SK-N-SH treated with all-trans-retinoic acid at 6 μM for 48 hours (cell line): Measurements from ENCODE around the gene SLC16A12.

ENCODE experiments used
- ATAC-seq: fragments of 200-7000 bp; cut with Tn5 transposase; 3 replicates; pipeline ENCODE4 v1.9.1; 2020; ENCODE audit warnings: mild to moderate bottlenecking, moderate library complexity
- ARNTL ChIP-seq: fragments of 450-650 bp; formaldehyde crosslinking; IDR thresholded peaks from 2 replicates; pipeline ENCODE4 v1.5.0; 2020; ENCODE audit warnings: low read depth, mild to moderate bottlenecking, moderate library complexity, borderline replicate concordance
- BACH2 ChIP-seq: fragments of 250-450 bp; sonication (Bioruptor Pico); IDR thresholded peaks from 2 replicates; pipeline ENCODE4 v1.9.0; 2021; ENCODE audit warnings: mild to moderate bottlenecking, borderline replicate concordance
- CSDC2 ChIP-seq: fragments of 250-450 bp; sonication (Bioruptor Pico); IDR thresholded peaks from 2 replicates; pipeline ENCODE4 v1.5.0; 2020; ENCODE audit warnings: mild to moderate bottlenecking, moderate library complexity
- ESRRG ChIP-seq: fragments of 250-450 bp; sonication (Bioruptor Pico); IDR thresholded peaks from 2 replicates; pipeline ENCODE4 v1.6.1; 2021; ENCODE audit warnings: mild to moderate bottlenecking
- GLIS3 ChIP-seq: fragments of 250-450 bp; sonication (Bioruptor Pico); IDR thresholded peaks from 2 replicates; pipeline ENCODE4 v1.5.0; 2020; ENCODE audit warnings: mild to moderate bottlenecking, moderate library complexity
- ISL1 ChIP-seq: fragments of 250-450 bp; sonication (Bioruptor Pico); IDR thresholded peaks from 2 replicates; pipeline ENCODE4 v2.1.2; 2022; ENCODE audit warnings: mild to moderate bottlenecking, moderate library complexity
- PPARA ChIP-seq: fragments of 250-450 bp; sonication (Bioruptor Pico); IDR thresholded peaks from 2 replicates; pipeline ENCODE4 v1.5.0; 2020; ENCODE audit warnings: mild to moderate bottlenecking, borderline replicate concordance
- RARB ChIP-seq: fragments of 250-450 bp; sonication (Bioruptor Pico); IDR thresholded peaks from 2 replicates; pipeline ENCODE4 v1.8.0; 2021; ENCODE audit warnings: mild to moderate bottlenecking, moderate library complexity
- SNAI2 ChIP-seq: fragments of 250-450 bp; sonication (Bioruptor Pico); IDR thresholded peaks from 2 replicates; pipeline ENCODE4 v1.5.0; 2020; ENCODE audit warnings: mild to moderate bottlenecking, moderate library complexity
- TOX ChIP-seq: fragments of 250-450 bp; sonication (Bioruptor Pico); IDR thresholded peaks from 2 replicates; pipeline ENCODE4 v1.8.0; 2021; ENCODE audit warnings: mild to moderate bottlenecking, moderate library complexity, borderline replicate concordance
- ZFP3 ChIP-seq: fragments of 250-450 bp; sonication (Bioruptor Pico); IDR thresholded peaks from 2 replicates; pipeline ENCODE4 v1.5.0; 2020; ENCODE audit warnings: mild to moderate bottlenecking, moderate library complexity
- ZNF565 ChIP-seq: fragments of 450-650 bp; formaldehyde crosslinking; conservative IDR thresholded peaks from 2 replicates; pipeline ENCODE4 v1.5.0; 2020; ENCODE audit warnings: low read depth, mild to moderate bottlenecking, moderate library complexity
- TF ChIP-seq, protein P1 (sequence below): fragments of 250-450 bp; sonication (Bioruptor Pico); IDR thresholded peaks from 2 replicates; pipeline ENCODE4 v1.8.0; 2020; ENCODE audit warnings: mild to moderate bottlenecking, moderate library complexity, borderline replicate concordance
- TF ChIP-seq, protein P2 (sequence below): fragments of 250-450 bp; sonication (Bioruptor Pico); IDR thresholded peaks from 2 replicates; pipeline ENCODE4 v1.5.1; 2021; ENCODE audit warnings: mild to moderate bottlenecking, moderate library complexity
- TF ChIP-seq, protein P3 (sequence below): fragments of 250-450 bp; sonication (Bioruptor Pico); IDR thresholded peaks from 2 replicates; pipeline ENCODE4 v1.5.0; 2020; ENCODE audit warnings: mild to moderate bottlenecking, moderate library complexity
- TF ChIP-seq, protein P4 (sequence below): fragments of 250-450 bp; sonication (Bioruptor Pico); IDR thresholded peaks from 2 replicates; pipeline ENCODE4 v1.8.0; 2021; ENCODE audit warnings: low read depth, mild to moderate bottlenecking, moderate library complexity, borderline replicate concordance

The SLC16A12 gene, protein sequence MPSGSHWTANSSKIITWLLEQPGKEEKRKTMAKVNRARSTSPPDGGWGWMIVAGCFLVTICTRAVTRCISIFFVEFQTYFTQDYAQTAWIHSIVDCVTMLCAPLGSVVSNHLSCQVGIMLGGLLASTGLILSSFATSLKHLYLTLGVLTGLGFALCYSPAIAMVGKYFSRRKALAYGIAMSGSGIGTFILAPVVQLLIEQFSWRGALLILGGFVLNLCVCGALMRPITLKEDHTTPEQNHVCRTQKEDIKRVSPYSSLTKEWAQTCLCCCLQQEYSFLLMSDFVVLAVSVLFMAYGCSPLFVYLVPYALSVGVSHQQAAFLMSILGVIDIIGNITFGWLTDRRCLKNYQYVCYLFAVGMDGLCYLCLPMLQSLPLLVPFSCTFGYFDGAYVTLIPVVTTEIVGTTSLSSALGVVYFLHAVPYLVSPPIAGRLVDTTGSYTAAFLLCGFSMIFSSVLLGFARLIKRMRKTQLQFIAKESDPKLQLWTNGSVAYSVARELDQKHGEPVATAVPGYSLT

DNA sequence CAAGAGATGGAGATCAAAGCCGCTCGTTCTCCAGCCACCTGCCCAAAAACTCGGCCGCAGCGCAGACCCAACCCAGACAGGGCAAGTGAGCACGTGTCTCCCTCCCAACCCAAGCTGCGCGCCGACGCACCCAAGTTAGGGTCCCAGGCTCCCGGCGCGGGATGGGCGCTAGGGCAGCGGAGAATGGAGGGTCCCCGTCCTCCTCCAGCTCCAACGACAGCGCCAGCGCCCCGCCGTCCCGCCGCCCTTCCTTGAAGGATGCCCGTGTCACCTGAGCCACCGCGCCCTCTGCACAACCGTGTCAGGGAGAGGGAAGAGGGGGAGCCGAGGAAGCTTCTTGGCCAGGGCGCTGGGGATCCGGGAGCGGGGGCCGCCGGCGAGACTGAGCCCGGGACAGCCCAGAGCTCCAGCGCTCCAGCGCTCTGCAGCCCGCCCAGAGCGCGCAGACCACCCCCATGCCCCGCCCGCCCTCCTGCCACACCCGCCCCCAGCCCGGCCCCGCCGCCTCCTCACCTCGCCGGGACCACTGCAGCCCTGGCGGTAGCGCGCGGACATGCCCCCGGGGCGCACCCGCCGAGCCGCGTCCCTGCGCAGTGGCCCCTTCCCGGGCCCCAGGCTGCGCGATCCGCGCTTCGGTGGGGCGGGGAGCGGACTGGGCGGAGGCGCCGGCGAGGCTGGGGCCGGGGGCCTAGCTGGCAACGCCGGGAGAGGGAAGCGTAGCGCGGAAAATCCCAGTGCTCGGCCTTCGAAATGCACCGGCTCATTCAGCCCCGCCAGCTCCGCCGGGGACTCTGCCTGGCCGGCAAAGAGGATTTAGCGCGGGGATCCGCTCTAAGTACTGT, at the start of gene SLC16A12:
SLC16A12 (minus strand) TSS at position 424 of the 842 bp plus-strand sequence. CDS start 73,016 bp downstream, outside the sequence.
- ATAC-seq, result peak; percentile 69
- TF ChIP-seq ESRRG (no peak), ZFP3 (CRISPR knock-in tag) (no peak), ARNTL (CRISPR knock-in tag) (no peak), GLIS3 (no peak), CSDC2 (no peak), RARB (CRISPR knock-in tag) (no peak), ZNF565 (CRISPR knock-in tag) (no peak), TOX (CRISPR knock-in tag) (no peak), ISL1 (CRISPR knock-in tag) (no peak), PPARA (no peak)
- TF ChIP-seq, protein P1, sequence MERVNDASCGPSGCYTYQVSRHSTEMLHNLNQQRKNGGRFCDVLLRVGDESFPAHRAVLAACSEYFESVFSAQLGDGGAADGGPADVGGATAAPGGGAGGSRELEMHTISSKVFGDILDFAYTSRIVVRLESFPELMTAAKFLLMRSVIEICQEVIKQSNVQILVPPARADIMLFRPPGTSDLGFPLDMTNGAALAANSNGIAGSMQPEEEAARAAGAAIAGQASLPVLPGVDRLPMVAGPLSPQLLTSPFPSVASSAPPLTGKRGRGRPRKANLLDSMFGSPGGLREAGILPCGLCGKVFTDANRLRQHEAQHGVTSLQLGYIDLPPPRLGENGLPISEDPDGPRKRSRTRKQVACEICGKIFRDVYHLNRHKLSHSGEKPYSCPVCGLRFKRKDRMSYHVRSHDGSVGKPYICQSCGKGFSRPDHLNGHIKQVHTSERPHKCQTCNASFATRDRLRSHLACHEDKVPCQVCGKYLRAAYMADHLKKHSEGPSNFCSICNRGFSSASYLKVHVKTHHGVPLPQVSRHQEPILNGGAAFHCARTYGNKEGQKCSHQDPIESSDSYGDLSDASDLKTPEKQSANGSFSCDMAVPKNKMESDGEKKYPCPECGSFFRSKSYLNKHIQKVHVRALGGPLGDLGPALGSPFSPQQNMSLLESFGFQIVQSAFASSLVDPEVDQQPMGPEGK (CRISPR knock-in tag), result no peak

DNA sequence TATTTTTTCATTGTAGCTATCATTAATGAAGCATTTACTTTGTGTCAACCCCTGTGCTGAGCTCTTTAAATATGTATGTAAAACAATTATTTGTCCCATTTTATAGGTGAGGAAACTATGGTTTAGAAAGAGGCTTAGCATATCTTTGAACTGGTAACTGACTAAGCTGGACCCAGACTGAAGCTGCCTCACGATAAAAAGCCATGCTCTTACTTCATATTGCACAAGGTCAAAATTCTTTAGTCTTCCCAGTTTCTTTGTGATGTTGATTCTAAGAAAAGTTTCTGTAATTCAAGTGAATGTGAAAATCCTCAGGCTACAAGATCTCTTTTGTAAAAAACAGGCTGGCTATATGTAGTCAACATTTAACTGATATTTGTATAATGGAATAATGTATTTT, 46.6 kb upstream of the SLC16A12 start:
- ATAC-seq, result no peak
- TF ChIP-seq ZFP3 (CRISPR knock-in tag), result no peak

DNA sequence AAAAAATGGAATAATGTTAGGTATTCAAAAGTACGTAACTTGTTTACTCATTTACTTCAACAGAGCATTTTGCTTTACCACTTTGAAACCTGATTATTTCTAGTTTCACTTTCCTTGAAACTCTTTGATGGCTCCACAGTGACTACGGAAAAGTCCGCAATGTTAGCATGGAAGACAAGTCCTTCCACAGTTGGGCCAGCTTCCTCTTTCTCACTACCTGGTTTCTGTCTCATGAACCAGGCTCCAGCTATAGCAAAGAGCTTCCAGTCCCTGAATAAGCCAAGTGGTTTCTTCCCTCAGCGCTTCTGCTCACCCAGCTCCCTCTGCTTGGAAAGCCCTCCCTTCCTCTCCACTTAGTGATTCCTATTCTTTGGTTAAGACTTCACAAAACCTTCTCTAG, 44.8 kb upstream of the SLC16A12 start:
- no peak for ATAC-seq

DNA sequence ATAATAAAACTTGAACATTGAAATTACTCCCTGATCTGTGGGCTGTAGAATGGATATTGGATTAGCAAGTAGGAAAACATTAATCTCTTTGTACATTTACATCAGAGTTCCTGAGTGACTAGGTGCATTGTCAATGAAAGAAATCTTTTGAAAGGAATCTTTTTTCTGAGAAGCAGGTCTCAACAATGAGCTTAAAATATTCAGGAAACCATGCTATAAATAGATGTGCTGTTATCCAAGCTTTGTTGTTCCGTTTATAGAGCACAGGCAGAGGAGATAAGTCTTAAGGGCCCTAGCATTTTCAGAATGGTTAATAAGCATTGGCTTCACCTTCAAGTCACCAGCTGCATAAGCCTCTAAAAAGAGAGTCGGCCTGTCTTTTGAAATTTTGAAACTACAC, 41.3 kb upstream of the SLC16A12 start:
- TF ChIP-seq SNAI2 (CRISPR knock-in tag) (no peak), PPARA (no peak), BACH2 (CRISPR knock-in tag) (no peak), ISL1 (CRISPR knock-in tag) (no peak)
- TF ChIP-seq, protein P2, sequence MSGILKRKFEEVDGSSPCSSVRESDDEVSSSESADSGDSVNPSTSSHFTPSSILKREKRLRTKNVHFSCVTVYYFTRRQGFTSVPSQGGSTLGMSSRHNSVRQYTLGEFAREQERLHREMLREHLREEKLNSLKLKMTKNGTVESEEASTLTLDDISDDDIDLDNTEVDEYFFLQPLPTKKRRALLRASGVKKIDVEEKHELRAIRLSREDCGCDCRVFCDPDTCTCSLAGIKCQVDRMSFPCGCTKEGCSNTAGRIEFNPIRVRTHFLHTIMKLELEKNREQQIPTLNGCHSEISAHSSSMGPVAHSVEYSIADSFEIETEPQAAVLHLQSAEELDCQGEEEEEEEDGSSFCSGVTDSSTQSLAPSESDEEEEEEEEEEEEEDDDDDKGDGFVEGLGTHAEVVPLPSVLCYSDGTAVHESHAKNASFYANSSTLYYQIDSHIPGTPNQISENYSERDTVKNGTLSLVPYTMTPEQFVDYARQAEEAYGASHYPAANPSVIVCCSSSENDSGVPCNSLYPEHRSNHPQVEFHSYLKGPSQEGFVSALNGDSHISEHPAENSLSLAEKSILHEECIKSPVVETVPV (CRISPR knock-in tag), result no peak
- TF ChIP-seq, protein P3, sequence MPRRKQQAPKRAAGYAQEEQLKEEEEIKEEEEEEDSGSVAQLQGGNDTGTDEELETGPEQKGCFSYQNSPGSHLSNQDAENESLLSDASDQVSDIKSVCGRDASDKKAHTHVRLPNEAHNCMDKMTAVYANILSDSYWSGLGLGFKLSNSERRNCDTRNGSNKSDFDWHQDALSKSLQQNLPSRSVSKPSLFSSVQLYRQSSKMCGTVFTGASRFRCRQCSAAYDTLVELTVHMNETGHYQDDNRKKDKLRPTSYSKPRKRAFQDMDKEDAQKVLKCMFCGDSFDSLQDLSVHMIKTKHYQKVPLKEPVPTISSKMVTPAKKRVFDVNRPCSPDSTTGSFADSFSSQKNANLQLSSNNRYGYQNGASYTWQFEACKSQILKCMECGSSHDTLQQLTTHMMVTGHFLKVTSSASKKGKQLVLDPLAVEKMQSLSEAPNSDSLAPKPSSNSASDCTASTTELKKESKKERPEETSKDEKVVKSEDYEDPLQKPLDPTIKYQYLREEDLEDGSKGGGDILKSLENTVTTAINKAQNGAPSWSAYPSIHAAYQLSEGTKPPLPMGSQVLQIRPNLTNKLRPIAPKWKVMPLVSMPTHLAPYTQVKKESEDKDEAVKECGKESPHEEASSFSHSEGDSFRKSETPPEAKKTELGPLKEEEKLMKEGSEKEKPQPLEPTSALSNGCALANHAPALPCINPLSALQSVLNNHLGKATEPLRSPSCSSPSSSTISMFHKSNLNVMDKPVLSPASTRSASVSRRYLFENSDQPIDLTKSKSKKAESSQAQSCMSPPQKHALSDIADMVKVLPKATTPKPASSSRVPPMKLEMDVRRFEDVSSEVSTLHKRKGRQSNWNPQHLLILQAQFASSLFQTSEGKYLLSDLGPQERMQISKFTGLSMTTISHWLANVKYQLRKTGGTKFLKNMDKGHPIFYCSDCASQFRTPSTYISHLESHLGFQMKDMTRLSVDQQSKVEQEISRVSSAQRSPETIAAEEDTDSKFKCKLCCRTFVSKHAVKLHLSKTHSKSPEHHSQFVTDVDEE (CRISPR knock-in tag), result no peak
- TF ChIP-seq, protein P1 (CRISPR knock-in tag), result no peak
- TF ChIP-seq, protein P4, sequence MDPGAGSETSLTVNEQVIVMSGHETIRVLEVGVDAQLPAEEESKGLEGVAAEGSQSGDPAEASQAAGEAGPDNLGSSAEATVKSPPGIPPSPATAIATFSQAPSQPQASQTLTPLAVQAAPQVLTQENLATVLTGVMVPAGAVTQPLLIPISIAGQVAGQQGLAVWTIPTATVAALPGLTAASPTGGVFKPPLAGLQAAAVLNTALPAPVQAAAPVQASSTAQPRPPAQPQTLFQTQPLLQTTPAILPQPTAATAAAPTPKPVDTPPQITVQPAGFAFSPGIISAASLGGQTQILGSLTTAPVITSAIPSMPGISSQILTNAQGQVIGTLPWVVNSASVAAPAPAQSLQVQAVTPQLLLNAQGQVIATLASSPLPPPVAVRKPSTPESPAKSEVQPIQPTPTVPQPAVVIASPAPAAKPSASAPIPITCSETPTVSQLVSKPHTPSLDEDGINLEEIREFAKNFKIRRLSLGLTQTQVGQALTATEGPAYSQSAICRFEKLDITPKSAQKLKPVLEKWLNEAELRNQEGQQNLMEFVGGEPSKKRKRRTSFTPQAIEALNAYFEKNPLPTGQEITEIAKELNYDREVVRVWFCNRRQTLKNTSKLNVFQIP (CRISPR knock-in tag), result no peak
- ATAC-seq, result no peak

More for the DNA sequence above, 44.8 kb upstream of the SLC16A12 start:
- TF ChIP-seq, protein P1 (CRISPR knock-in tag), result no peak
- TF ChIP-seq SNAI2 (CRISPR knock-in tag), result no peak
- TF ChIP-seq, all 23 proteins: peak for 0
